Bone marrow (tissue), 2 donors: ENCODE data around the gene SSU72.

Experiments used
- DNase-seq, 2 donors: peaks; one replicate each; lab custom pipeline; 2025; lab: John Stamatoyannopoulos, UW

Gene SSU72

DNA sequence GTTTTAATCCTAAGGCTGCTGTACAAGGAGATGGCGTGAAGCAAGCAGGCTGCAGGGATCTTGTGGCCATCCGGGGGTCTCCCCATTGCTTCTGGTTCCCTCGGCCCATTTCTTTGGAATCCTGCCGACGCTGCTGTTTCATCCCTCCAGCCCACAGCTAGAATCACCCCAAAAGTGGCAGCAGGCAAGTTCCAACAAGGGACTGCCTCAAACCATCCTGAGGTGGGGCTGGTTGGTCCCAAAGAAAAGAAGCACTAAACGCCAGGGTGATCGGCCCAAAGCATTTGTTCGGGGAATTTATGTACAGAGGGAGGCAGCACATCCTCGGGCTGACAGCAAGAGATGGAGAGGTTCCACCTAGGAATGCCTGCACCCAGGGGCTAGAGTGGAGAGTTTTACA, 36.1 kb upstream of the SSU72 start:
- no peak for DNase-seq

DNA sequence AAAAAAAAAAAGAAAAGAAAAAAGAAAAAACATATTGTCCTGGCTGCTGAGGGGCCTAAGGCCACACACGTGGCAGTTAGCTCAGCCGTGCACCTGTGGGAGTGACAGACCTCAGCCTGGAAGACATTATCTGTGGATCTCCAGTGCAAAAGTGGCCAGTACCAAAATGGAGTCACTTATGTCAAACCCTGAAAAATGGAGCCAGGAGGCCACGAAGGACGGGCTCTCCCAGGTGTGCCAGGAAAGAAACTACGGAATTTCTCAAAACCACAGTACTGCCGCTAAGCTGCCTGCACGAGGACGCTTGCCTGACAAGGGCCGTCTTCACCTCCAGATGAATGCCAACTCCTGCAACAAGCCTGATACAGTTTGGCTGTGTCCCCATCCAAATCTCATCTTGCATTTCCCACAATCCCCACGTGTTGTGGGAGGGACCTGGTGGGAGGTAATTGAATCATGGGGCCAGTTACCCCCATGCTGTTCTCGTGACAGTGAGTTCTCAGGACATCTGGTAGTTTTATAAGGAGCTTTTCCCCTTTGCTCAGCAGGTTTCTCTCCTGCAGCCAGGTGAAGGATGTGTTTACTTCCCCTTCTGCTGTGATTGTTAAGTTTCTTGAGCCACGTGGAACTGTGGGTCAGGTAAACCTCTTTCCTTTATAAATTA, 35.3 kb upstream of the SSU72 start:
- DNase-seq = no peak

DNA sequence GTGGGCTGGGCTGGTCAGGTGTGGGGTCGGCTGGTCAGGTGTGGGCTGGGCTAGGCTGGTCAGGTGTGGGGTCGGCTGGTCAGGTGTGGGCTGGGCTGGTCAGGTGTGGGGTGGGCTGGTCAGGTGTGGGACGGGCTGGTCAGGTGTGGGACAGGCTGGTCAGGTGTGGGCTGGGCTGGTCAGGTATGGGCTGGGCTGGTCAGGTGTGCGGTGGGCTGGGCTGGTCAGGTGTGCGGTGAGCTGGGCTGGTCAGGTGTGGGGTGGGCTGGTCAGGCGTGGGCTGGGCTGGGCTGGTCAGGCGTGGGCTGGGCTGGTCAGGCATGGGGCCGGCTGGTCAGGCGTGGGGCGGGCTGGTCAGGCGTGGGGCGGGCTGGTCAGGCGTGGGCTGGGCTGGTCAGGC, 31.6 kb upstream of the SSU72 start:
- DNase-seq = no peak

DNA sequence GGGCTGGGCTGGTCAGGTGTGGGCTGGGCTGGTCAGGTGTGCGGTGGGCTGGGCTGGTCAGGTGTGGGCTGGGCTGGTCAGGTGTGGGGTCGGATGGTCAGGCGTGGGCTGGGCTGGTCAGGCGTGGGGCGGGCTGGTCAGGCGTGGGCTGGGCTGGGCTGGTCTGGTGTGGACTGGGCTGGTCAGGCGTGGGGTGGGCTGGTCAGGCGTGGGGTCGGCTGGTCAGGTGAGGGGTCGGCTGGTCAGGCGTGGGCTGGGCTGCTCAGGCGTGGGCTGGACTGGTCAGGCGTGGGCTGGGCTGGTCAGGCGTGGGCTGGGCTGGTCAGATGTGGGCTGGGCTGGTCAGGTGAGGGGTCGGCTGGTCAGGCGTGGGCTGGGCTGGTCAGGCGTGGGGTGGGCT, 31.1 kb upstream of the SSU72 start:
- DNase-seq = no peak

GRCh38 chr1:1605034-1605591, 30.4 kb upstream of the SSU72 start:
- no peak for DNase-seq

GRCh38 chr1:1604374-1605033, 29.8 kb upstream of the SSU72 start:
- no peak for DNase-seq

DNA sequence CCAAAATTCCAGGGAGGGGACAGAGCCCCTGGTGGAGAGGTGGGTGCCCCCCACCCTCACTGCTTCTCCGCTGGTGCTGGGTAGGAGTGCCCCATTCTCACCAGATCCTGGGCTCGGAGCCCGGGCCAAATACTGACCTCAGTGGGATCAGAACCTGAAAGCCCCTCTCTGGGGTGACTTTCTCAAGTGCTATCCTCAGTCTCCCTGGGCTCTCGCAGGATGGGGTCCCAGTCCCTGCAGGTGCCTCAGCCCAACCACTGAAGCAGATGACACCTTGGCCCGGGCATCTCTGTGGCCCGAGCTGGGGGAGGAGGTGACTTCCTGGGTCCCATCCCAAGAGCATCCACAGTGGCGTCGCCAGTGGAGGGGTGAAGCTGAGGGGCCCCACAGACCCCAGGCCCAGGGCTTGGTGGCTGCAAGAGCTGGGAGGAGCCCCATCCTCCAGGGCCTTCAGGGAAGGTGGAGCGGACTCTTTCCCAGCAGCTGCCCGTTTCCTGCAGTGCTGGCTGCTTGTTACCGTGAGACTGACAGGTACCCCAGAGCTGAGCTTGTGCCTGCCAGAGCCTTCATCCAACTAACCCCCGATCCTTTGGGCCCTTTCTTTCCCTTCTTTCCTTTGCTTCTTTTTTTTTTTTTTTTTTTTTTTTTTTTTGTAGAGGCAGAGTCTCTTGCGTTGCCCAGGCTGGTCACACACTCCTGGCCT, 29.2 kb upstream of the SSU72 start:
- DNase-seq = no peak

- DNase-seq = no peak
Measured at GRCh38 chr1:1602968-1603506, 28.4 kb upstream of the SSU72 start.

GRCh38 chr1:1602304-1602967, 27.8 kb upstream of the SSU72 start:
- no peak for DNase-seq

- no peak for DNase-seq
Measured at GRCh38 chr1:1601564-1602303, 27.1 kb upstream of the SSU72 start.

GRCh38 chr1:1600861-1601563, 26.3 kb upstream of the SSU72 start:
- no peak for DNase-seq

DNA sequence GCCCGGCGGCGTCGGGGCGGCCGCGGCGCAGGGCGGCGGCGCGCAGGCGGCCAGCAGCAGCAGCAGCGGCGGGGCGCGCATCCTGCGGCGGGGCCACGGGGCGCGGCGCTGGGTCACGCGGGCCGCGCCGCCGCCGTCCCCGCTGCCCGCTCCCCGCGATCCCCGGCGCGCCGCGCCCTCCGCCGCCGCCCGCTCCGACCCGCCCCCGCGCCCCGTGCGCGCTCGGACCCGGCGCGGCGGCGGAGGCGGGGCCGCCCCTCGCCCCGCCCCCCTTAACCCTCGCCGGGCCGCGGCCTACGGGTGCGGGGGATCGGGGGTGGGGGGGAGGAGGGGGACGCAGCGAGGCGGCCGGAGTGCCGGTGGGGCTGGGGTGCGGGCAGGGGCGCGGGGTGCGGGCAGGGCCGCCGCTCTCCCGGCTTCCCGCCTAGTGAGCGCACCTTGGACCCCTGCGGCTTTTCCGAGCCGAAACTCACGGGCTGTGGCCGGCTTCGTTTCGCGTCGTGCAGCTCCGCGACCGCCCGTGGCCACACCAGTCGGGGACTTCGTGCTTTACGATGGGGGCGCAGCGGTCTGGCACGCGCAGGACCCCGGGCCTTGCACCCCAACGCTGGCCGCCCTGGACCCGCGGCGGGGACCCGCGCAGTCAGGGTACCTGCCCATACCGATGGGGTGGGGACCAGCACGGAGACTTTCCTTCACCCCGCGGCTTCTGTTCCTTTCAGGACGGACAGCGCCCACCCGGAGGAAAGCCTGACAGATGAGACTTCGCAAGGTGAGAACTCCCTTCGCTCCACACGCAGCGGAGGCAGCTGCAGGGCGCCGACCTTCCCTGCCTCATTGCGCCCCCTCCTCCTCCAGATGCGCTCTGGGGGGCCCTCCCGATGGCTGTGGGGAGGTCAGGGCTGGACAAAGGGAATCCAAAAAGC, 25.5 kb upstream of the SSU72 start, which contains the start of gene FNDC10:
FNDC10 (minus strand) TSS at position 201 of the 926 bp plus-strand sequence; CDS start at position 81, 120 bp downstream.
- no peak for DNase-seq

- DNase-seq = no peak
Measured at GRCh38 chr1:1599030-1599934, 24.6 kb upstream of the SSU72 start.

DNA sequence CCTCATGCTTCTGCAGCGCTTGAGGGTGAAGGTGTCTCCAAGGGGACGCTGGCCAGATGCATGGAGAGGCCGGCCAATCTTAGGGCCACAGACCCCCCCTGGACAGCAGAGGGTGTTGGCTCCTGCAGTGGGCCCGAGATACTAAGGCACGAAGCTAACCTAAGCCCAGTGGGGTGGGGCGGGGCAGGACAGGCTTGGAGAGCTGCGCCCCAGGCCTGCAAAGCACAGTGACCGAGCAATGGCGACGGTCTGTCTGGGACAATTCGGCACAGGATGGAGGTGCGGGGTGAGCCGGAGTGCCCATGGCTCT, 24.0 kb upstream of the SSU72 start:
- no peak for DNase-seq

GRCh38 chr1:1598051-1598719, 23.5 kb upstream of the SSU72 start:
- DNase-seq = no peak

DNA sequence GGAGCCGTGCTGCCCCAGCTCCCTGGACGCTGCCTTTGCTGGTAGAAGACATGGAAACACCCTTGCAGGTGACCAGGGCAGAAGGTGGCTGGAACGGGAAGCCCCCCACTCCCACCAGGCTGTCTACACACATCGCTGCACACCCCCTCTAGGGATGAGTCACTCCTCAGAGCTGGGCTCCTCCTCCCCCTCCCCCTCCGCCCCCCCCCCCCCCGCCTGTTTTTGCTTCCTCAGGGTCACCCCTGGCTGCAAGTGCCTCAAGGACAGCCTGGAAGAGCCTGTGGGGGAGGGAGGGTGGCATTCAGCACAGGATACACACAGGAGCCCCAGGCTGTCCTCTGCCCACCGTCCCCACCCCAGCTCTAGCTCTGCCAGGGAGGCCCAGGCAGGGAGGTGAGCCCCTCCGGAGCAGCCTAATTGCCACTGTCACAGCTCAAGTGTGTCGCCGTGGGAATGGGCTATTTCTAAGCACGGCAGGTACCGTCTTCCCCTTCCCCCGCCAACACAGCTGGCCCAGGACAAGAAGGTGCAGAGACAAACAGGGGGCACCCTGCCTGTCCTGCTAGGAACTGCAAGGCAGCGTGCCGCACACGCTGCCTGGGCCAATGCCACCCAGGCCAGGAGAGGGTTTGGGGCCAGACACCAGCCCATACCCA, 22.7 kb upstream of the SSU72 start:
- peak in 1 of 2 donors; percentile 32 for DNase-seq

- DNase-seq = no peak
Measured at GRCh38 chr1:1596493-1597274, 22.0 kb upstream of the SSU72 start.
